ENCODE data around the gene PGM2L1. TPM values are rescaled to one million over a fixed set of nuclear protein-coding genes. Genes with fewer than 3 reads are reported as not detected.

PGM2L1 gene
- 0.72 and 1.8 TPM in 2 replicates for total RNA-seq

DNA sequence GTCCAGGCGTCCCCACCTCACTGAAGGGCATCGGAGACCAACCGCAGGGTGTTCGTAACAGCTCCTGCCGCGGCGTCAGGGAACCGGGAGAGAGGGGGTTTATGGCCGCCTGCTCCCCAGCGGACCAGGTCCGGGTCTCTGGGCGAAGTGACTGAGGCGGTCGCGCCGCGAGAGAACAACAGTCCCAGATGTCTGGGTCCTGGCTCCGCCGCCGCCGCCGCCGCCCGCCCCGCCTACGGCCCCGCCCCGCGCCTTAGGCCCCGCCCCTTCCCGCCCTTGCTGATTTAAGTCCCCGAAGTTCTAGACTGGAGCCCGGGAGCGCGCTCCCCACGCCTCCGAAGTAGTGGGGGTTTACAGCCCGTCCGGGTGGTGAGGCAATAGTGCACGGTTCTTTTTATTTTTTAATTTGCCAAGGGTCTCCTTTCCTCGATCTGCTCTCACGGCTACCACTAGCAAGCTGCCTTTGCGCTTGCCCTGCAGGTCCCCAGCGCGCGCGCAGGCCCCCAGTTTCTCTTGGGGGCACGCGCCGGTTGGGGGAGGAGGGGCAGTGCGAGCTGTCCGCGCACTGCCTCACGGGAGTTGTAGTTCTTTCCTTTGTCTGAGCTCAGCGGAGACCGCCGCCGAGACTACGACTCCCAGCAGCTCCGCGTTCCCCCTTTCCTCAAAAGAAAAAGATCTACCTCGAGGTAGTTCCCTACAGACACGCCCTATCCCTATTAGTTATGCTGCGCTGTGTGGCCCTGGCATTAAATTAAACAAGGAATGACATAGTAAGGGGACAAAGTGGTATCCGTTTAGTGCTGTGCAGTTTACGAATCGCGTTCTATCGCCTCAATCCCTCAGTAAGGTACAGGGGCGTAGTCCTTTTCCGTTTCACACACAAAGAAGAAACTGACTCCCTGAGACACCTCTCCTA lies at the start of gene PGM2L1:
Gene PGM2L1 (minus strand): TSS at position 190 of the 916 bp plus-strand sequence. CDS start 272 bp downstream, outside the sequence.

DNA sequence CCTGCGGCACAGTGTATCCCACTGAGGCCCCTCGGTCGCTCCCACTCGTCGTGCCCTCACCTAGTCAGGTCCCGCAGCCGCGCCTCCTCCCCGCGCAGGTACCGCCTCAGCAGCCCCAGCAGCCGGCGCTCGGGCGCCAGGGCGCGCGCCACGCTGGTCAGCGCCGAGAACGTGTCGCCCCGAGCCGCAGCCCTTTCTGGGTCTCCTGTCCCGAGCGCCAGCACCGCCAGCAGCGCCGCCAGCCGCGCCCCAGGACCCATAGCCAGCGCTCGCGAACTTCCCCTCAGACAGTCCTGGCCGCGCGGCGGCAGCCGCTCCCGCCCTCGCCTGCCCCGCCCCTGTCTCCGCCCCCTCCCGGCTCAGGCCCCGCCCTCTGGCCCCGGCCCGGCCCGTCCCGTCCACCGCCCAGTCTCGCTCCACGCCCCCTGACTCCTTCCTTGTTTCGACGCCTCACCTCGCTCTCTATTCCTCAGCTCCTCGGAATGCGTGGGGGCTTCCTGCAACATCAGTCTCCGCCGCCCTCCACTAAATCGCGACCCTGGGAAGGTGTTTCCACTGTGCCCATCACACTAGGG lies 86.8 kb downstream of the PGM2L1 start, which contains the start of gene P4HA3:
Gene P4HA3 (minus strand): TSS at position 289 of the 575 bp plus-strand sequence. CDS start 29 bp downstream, at position 260.

Other genes starting within 250 kb of the PGM2L1 start
- gene C2CD3, start 227.4 kb downstream of the PGM2L1 start, total RNA-seq: 8.1 and 10.5 TPM in 2 replicates
- gene PPME1, start 227.1 kb downstream of the PGM2L1 start, total RNA-seq: 30.0 and 36.8 TPM in 2 replicates
- 8.1 and 18.3 TPM in 2 replicates for gene P4HA3, start 86.8 kb downstream of the PGM2L1 start, total RNA-seq
- gene KCNE3, start 69.1 kb upstream of the PGM2L1 start, total RNA-seq: 2.3 and 6.9 TPM in 2 replicates
- gene LIPT2, start 95.3 kb upstream of the PGM2L1 start, total RNA-seq: 0.97 TPM in 1 of 2 replicates, not detected in the other
- 6.0 and 6.8 TPM in 2 replicates for gene POLD3, start 194.1 kb upstream of the PGM2L1 start, total RNA-seq